SH-SY5Y (cell line): Measurements from ENCODE around the gene NF1.

Source experiments
- GATA2 ChIP-seq: IDR thresholded peaks from 2 replicates; pipeline ENCODE4 v1.6.1; 2011; ENCODE audit warnings: mild to moderate bottlenecking, low read depth, low read length
- GATA3 ChIP-seq: IDR thresholded peaks from 2 replicates; pipeline ENCODE4 v1.6.1; 2011; ENCODE audit warnings: low read depth, mild to moderate bottlenecking, low read length, moderate library complexity

DNA sequence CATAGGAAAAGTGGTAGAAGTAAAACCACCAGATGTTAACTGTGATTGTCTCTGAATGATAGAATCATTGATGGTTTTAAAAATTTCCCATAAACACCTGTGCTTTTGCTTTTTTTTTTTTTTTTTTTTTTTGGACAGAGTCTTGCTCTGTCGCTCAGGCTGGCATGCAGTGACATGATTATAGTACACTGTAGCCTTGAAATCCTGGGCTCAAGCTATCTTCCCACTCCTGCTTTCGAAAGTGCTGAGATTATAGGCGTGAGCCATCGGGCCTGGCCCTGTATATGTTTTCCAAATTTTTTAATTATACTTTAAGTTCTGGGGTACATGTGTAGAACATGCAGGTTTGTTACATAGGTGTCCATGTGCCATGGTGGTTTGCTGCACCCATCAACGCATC lies 80.5 kb downstream of the NF1 start:
- TF ChIP-seq GATA2 (no peak), GATA3 (no peak)
